Loucy (cell line): Measurements from ENCODE around the gene NAB1.
"Not testable (repeated sequence)": the region's sequence is repeated elsewhere in the genome, so short reads cannot be mapped to it uniquely, and the experiment has no call there.

Source experiments
- H2AFZ ChIP-seq: fragments of 200-600 bp; sonication (generic); 2 replicates; pipeline ENCODE4 v1.6.0; 2016; ENCODE audit warnings: antibody characterized with exemption, mild to moderate bottlenecking, low read length, moderate library complexity
- H3F3A ChIP-seq: fragments of 200-600 bp; 2 replicates; pipeline ENCODE4 v1.6.0; 2016; ENCODE audit warnings: antibody characterized with exemption, low read depth, mild to moderate bottlenecking
- H3K27me3 ChIP-seq: fragments of 200-600 bp; sonication (generic); 2 replicates; pipeline ENCODE4 v1.6.1; 2014; ENCODE audit warnings: low read length, mild to moderate bottlenecking; ENCODE audit not compliant: insufficient read depth, poor library complexity, severe bottlenecking
- H3K36me3 ChIP-seq: fragments of 200-600 bp; sonication (generic); 2 replicates; pipeline ENCODE4 v1.6.1; 2016; ENCODE audit warnings: low read length; ENCODE audit not compliant: insufficient read depth
- H3K4me1 ChIP-seq: fragments of 200-600 bp; sonication (generic); 2 replicates; pipeline ENCODE4 v1.5.1; 2014; ENCODE audit warnings: low read length, mild to moderate bottlenecking; ENCODE audit not compliant: insufficient read depth, poor library complexity, severe bottlenecking
- H3K4me2 ChIP-seq: fragments of 200-600 bp; sonication (generic); 2 replicates; pipeline ENCODE4 v1.6.0; 2014; ENCODE audit warnings: antibody characterized with exemption, low read length, low read depth, mild to moderate bottlenecking; ENCODE audit not compliant: poor library complexity, severe bottlenecking
- H3K4me3 ChIP-seq: fragments of 200-600 bp; sonication (generic); 2 replicates; pipeline ENCODE4 v1.5.1; 2014; ENCODE audit warnings: low read length, mild to moderate bottlenecking, mixed read lengths; ENCODE audit not compliant: poor library complexity, severe bottlenecking
- H3K79me2 ChIP-seq: fragments of 200-600 bp; sonication (generic); 2 replicates; pipeline ENCODE4 v1.6.1; 2014; ENCODE audit warnings: low read length; ENCODE audit not compliant: insufficient read depth
- H3K9ac ChIP-seq: fragments of 200-600 bp; sonication (generic); 2 replicates; pipeline ENCODE4 v1.6.0; 2014; ENCODE audit warnings: mild to moderate bottlenecking, low read depth, low read length, moderate library complexity; ENCODE audit not compliant: poor library complexity, severe bottlenecking
- H3K9me2 ChIP-seq: fragments of 200-600 bp; sonication (generic); replicated peaks from 2 replicates; pipeline ENCODE4 v1.6.1; 2016; ENCODE audit warnings: low read depth, low read length, mixed read lengths
- H3K9me3 ChIP-seq: fragments of 200-600 bp; sonication (generic); 2 replicates; pipeline ENCODE4 v1.6.1; 2014; ENCODE audit warnings: mild to moderate bottlenecking, antibody characterized with exemption, low read length, low read depth; ENCODE audit not compliant: insufficient read depth
- H4K20me1 ChIP-seq: fragments of 200-600 bp; sonication (generic); 2 replicates; pipeline ENCODE4 v1.6.0; 2014; ENCODE audit warnings: antibody characterized with exemption, low read length, mild to moderate bottlenecking; ENCODE audit not compliant: insufficient read depth, poor library complexity, severe bottlenecking
- CTCF ChIP-seq: fragments of 200-600 bp; sonication (generic); conservative IDR thresholded peaks from 2 replicates; pipeline ENCODE4 v1.5.1; 2014; ENCODE audit warnings: mild to moderate bottlenecking, antibody characterized with exemption, low read length
- EZH2phosphoT487 ChIP-seq: fragments of 200-600 bp; IDR thresholded peaks from 2 replicates; pipeline ENCODE4 v1.6.1; 2018; ENCODE audit warnings: antibody characterized with exemption, mild to moderate bottlenecking, moderate library complexity, borderline replicate concordance

The NAB1 gene

GRCh38 chr2:190701586-190701985 lies 52.7 kb downstream of the NAB1 start:
- Histone ChIP-seq H4K20me1 (no peaks in the 10 kb centered on the region), H3K4me3 (no peak overlapping the region), H3K9me2 (no peaks in the 10 kb centered on the region), H3K4me1 (peaks cover 10% of the 10 kb centered on the region), H2AFZ (peak overlapping the region; percentile 40; the same call in 1 of the 2 replicates), H3K79me2 (no peaks in the 10 kb centered on the region), H3K4me2 (peak overlapping the region; percentile 26), H3K9me3 (no peaks in the 10 kb centered on the region), H3K9ac (no peak overlapping the region), H3F3A (no peaks in the 10 kb centered on the region), H3K36me3 (no peaks in the 10 kb centered on the region), H3K27me3 (no peaks in the 10 kb centered on the region)
- TF ChIP-seq CTCF: no peak
- no peak for TF ChIP-seq EZH2phosphoT487

GRCh38 chr2:190705280-190705679 lies 56.4 kb downstream of the NAB1 start:
- H4K20me1 ChIP-seq: no peaks in the 10 kb centered on the region
- no peaks in the 10 kb centered on the region for H3F3A ChIP-seq
- no peaks in the 10 kb centered on the region for H3K79me2 ChIP-seq
- no peaks in the 10 kb centered on the region for H3K9me3 ChIP-seq
- no peak overlapping the region for H3K4me3 ChIP-seq
- no peaks in the 10 kb centered on the region for H3K9me2 ChIP-seq
- peaks cover 10% of the 10 kb centered on the region for H3K4me1 ChIP-seq
- no peak overlapping the region for H3K4me2 ChIP-seq
- no peaks in the 10 kb centered on the region for H3K27me3 ChIP-seq
- no peak overlapping the region for H2AFZ ChIP-seq
- no peak overlapping the region for H3K9ac ChIP-seq
- no peaks in the 10 kb centered on the region for H3K36me3 ChIP-seq
- TF ChIP-seq CTCF: no peak
- no peak for TF ChIP-seq EZH2phosphoT487

GRCh38 chr2:190707726-190708125 lies 58.8 kb downstream of the NAB1 start:
- no peaks in the 10 kb centered on the region for H3K9me3 ChIP-seq
- H3K27me3 ChIP-seq: no peaks in the 10 kb centered on the region
- no peaks in the 10 kb centered on the region for H4K20me1 ChIP-seq
- no peaks in the 10 kb centered on the region for H3K79me2 ChIP-seq
- H3F3A ChIP-seq: no peaks in the 10 kb centered on the region
- no peak for TF ChIP-seq CTCF
- no peak for TF ChIP-seq EZH2phosphoT487
- H3K36me3 ChIP-seq: no peaks in the 10 kb centered on the region
- H2AFZ ChIP-seq: no peak overlapping the region
- H3K9me2 ChIP-seq: no peaks in the 10 kb centered on the region
- no peak overlapping the region for H3K9ac ChIP-seq
- H3K4me1 ChIP-seq: no peaks in the 10 kb centered on the region
- no peak overlapping the region for H3K4me2 ChIP-seq
- H3K4me3 ChIP-seq: no peak overlapping the region

- not testable (repeated sequence) for H3K4me3 ChIP-seq, H2AFZ ChIP-seq, H3K9ac ChIP-seq, H3K27me3 ChIP-seq, H3K4me1 ChIP-seq, H3K4me2 ChIP-seq, H4K20me1 ChIP-seq, H3K9me2 ChIP-seq, H3K9me3 ChIP-seq, H3K79me2 ChIP-seq, H3F3A ChIP-seq, H3K36me3 ChIP-seq
These were observed 59.8 kb downstream of the NAB1 start for GRCh38 chr2:190708650-190709049.
